H9 (cell line): ENCODE measurements around the gene ARHGAP22. TPM values are rescaled to one million over a fixed set of nuclear protein-coding genes. Genes with fewer than 3 reads are reported as not detected.

Experiments used
- DNase-seq: peaks from one replicate; pipeline ENCODE4 v3.0.0-alpha.2; 2017
- H2AFZ ChIP-seq: one replicate; pipeline ENCODE4 v1.6.1; 2013; ENCODE audit warnings: mild to moderate bottlenecking, low read length, control low read depth, moderate library complexity
- H2AK5ac ChIP-seq: 2 replicates; pipeline ENCODE4 v1.6.1; 2013; ENCODE audit warnings: low read length, control low read depth, mixed read lengths; ENCODE audit not compliant: insufficient read length
- H2BK120ac ChIP-seq: one replicate; pipeline ENCODE4 v1.6.1; 2013; ENCODE audit warnings: low read depth, mild to moderate bottlenecking, low read length, control low read depth, inconsistent platforms; ENCODE audit not compliant: poor library complexity, severe bottlenecking
- H2BK12ac ChIP-seq: 2 replicates; pipeline ENCODE4 v1.6.1; 2013; ENCODE audit warnings: low read length, control low read depth, mixed read lengths, low read depth; ENCODE audit not compliant: insufficient read length
- H2BK15ac ChIP-seq: 2 replicates; pipeline ENCODE4 v1.6.1; 2013; ENCODE audit warnings: low read depth, low read length, control low read depth
- H2BK20ac ChIP-seq: one replicate; pipeline ENCODE4 v1.6.1; 2013; ENCODE audit warnings: low read depth, mild to moderate bottlenecking, low read length, control low read depth, inconsistent platforms; ENCODE audit not compliant: poor library complexity, severe bottlenecking
- H2BK5ac ChIP-seq: 2 replicates; pipeline ENCODE4 v1.6.1; 2013; ENCODE audit warnings: low read length, control low read depth, mixed read lengths; ENCODE audit not compliant: insufficient read length
- H3K14ac ChIP-seq: 2 replicates; pipeline ENCODE4 v1.6.1; 2013; ENCODE audit warnings: low read length, control low read depth; ENCODE audit not compliant: insufficient read depth
- H3K18ac ChIP-seq: 2 replicates; pipeline ENCODE4 v1.6.1; 2013; ENCODE audit warnings: low read depth, mild to moderate bottlenecking, mixed read lengths, low read length, control low read depth; ENCODE audit not compliant: insufficient read length
- H3K23ac ChIP-seq: 2 replicates; pipeline ENCODE4 v1.6.1; 2013; ENCODE audit warnings: low read length, control low read depth, mixed read lengths, low read depth; ENCODE audit not compliant: insufficient read length
- H3K23me2 ChIP-seq: 2 replicates; pipeline ENCODE4 v1.6.1; 2013; ENCODE audit warnings: low read depth, mild to moderate bottlenecking, mixed read lengths, low read length, control low read depth; ENCODE audit not compliant: insufficient read length, poor library complexity, severe bottlenecking
- H3K27ac ChIP-seq: 2 replicates; pipeline ENCODE4 v1.5.1; 2013; ENCODE audit warnings: low read length, control low read depth, mixed read lengths, low read depth; ENCODE audit not compliant: insufficient read length
- H3K27me3 ChIP-seq: 2 replicates; pipeline ENCODE4 v1.6.1; 2013; ENCODE audit warnings: low read length, control low read depth, inconsistent platforms; ENCODE audit not compliant: insufficient read depth
- H3K4ac ChIP-seq: 2 replicates; pipeline ENCODE4 v1.6.1; 2013; ENCODE audit warnings: low read depth, mild to moderate bottlenecking, control low read depth, inconsistent platforms, low read length, moderate library complexity
- H3K4me1 ChIP-seq: 2 replicates; pipeline ENCODE4 v1.6.1; 2013; ENCODE audit warnings: low read length, control low read depth, inconsistent platforms; ENCODE audit not compliant: insufficient read depth
- H3K4me2 ChIP-seq: 2 replicates; pipeline ENCODE4 v1.6.1; 2013; ENCODE audit warnings: low read length, control low read depth, mixed read lengths; ENCODE audit not compliant: insufficient read length, insufficient read depth
- H3K56ac ChIP-seq: 2 replicates; pipeline ENCODE4 v1.6.1; 2013; ENCODE audit warnings: low read depth, mild to moderate bottlenecking, mixed read lengths, low read length, control low read depth; ENCODE audit not compliant: insufficient read length
- H3K79me1 ChIP-seq: 2 replicates; pipeline ENCODE4 v1.6.1; 2013; ENCODE audit warnings: low read depth, mild to moderate bottlenecking, moderate library complexity, low read length, control low read depth, inconsistent platforms; ENCODE audit not compliant: insufficient read depth, poor library complexity, severe bottlenecking
- H3K79me2 ChIP-seq: 2 replicates; pipeline ENCODE4 v1.6.1; 2013; ENCODE audit warnings: low read length, control low read depth, inconsistent platforms; ENCODE audit not compliant: insufficient read depth
- H3K9ac ChIP-seq: 2 replicates; pipeline ENCODE4 v1.6.1; 2013; ENCODE audit warnings: low read length, control low read depth, mixed read lengths; ENCODE audit not compliant: insufficient read length; ENCODE audit errors: extremely low read depth
- H3K9me3 ChIP-seq: one replicate; pipeline ENCODE4 v1.6.1; 2013; ENCODE audit warnings: low read depth, low read length, inconsistent platforms; ENCODE audit not compliant: control insufficient read depth
- H3T11ph ChIP-seq: one replicate; pipeline ENCODE4 v1.6.1; 2013; ENCODE audit warnings: mild to moderate bottlenecking, low read length, control low read depth, inconsistent platforms
- H4K20me1 ChIP-seq: one replicate; pipeline ENCODE4 v1.6.1; 2013; ENCODE audit not compliant: control insufficient read depth, insufficient read length, insufficient read depth
- H4K5ac ChIP-seq: 2 replicates; pipeline ENCODE4 v1.6.1; 2013; ENCODE audit warnings: low read depth, mild to moderate bottlenecking, mixed read lengths, low read length, control low read depth; ENCODE audit not compliant: insufficient read length
- H4K8ac ChIP-seq: replicated peaks from 2 replicates; pipeline ENCODE4 v1.6.1; 2013; ENCODE audit warnings: low read length, control low read depth, mixed read lengths, low read depth; ENCODE audit not compliant: insufficient read length
- H4K91ac ChIP-seq: 2 replicates; pipeline ENCODE4 v1.6.1; 2013; ENCODE audit warnings: low read depth, mild to moderate bottlenecking, moderate library complexity, mixed read lengths, low read length, control low read depth; ENCODE audit not compliant: insufficient read length
- H3K27ac Mint-ChIP-seq, 3 experiments: 2 replicates in 2 of 3; 3 replicates in 1 of 3; pipeline ENCODE4 v1.8.0; 2020 to 2021; ENCODE audit warnings: mixed read lengths in 3 of 3, mild to moderate bottlenecking in 1 of 3, moderate library complexity in 1 of 3
- H3K27me3 Mint-ChIP-seq: 2 replicates; pipeline ENCODE4 v1.8.0; 2021; ENCODE audit warnings: low read depth, mild to moderate bottlenecking, moderate library complexity, mixed read lengths
- H3K36me3 Mint-ChIP-seq, 3 experiments: 2 replicates in 2 of 3; 3 replicates in 1 of 3; pipeline ENCODE4 v1.8.0; 2020 to 2021; ENCODE audit warnings: low read depth in 3 of 3, mixed read lengths in 3 of 3; ENCODE audit not compliant: insufficient read depth in 1 of 3
- H3K4me1 Mint-ChIP-seq, 2 experiments: 2 replicates each; pipeline ENCODE4 v1.8.0; 2020; ENCODE audit warnings: mixed read lengths in 2 of 2
- H3K4me3 Mint-ChIP-seq, 2 experiments: 2 replicates in 1 of 2; 3 replicates in 1 of 2; pipeline ENCODE4 v1.8.0; 2020 to 2021; ENCODE audit warnings: mild to moderate bottlenecking in 2 of 2, mixed read lengths in 2 of 2, moderate library complexity in 1 of 2
- H3K9me3 Mint-ChIP-seq, 2 experiments: 2 replicates in 1 of 2; 3 replicates in 1 of 2; pipeline ENCODE4 v1.8.0; 2020; ENCODE audit warnings: mild to moderate bottlenecking in 2 of 2, mixed read lengths in 2 of 2, moderate library complexity in 1 of 2
- WGBS: extraction: QIAGEN DNeasy Blood & Tissue Kit; methylation state at CpG from one replicate; pipeline ENCODE4 v1.1.7; 2013; ENCODE audit warnings: missing lambda C conversion rate, low lambda C conversion rate, mixed read lengths; ENCODE audit not compliant: insufficient read length; ENCODE audit errors: extremely low coverage; 5-methylcytosine and 5-hydroxymethylcytosine counted together
- total RNA-seq: library from RNA; stranded (reverse); gene quantifications from 2 replicates; pipeline ENCODE4 v1.2.1, GENCODE V29; 2021
- TF ChIP-seq, protein P1 (sequence below): fragments of 200-600 bp; sonication (generic); conservative IDR thresholded peaks from 3 replicates; pipeline ENCODE4 v1.8.0; 2021; ENCODE audit warnings: antibody characterized with exemption, mild to moderate bottlenecking

The ARHGAP22 gene
- total RNA-seq, 1 experiment from 2014 or later, result 7.4 TPM

DNA sequence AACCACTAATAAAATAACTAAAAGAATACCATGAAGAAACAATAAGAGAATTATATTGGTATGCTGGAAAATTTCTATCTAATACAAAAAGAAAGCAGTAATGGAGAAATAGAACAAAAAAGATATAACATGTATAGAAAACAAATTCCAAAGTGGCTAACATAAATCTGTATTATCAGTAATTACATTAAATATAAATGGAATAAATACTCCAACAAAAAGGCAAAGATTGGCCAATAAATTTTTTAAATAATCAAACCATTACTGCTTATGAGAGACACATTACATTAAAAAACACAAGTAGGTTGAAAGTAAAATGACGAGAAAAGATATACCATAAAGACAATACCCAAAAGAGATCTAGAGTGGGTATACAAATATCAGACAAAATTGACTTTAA lies 90.0 kb downstream of the ARHGAP22 start:
- WGBS, result no CpG with 5 or more reads among the region's 1 CpG
- no peak overlapping the region for H3K27ac Mint-ChIP-seq

More for the DNA sequence above, 90.0 kb downstream of the ARHGAP22 start:
- H4K8ac ChIP-seq, result no peak overlapping the region
- no peak overlapping the region for H3K4ac ChIP-seq
- no peak overlapping the region for H2AK5ac ChIP-seq
- H3K14ac ChIP-seq, result no peak overlapping the region
- Mint-ChIP-seq H3K36me3 (peaks cover 5 to 31% (median 13%) of the 10 kb centered on the region in 3 experiments), H3K9me3 (peaks cover 27 to 29% of the 10 kb centered on the region in 2 experiments), H3K27me3 (no peaks in the 10 kb centered on the region; the same call in 1 of the 2 replicates), H3K4me3 (no peak overlapping the region), H3K4me1 (peaks cover 12 to 15% of the 10 kb centered on the region in 2 experiments)
- H3K56ac ChIP-seq, result no peak overlapping the region
- no peak overlapping the region for H4K5ac ChIP-seq
- H3K4me1 ChIP-seq, result no peaks in the 10 kb centered on the region
- DNase-seq, result no peak
- no peak overlapping the region for H3K18ac ChIP-seq
- H3K27me3 ChIP-seq, result no peaks in the 10 kb centered on the region
- H3K9ac ChIP-seq, result no peak overlapping the region
- no peak overlapping the region for H3K27ac ChIP-seq
- H3K23ac ChIP-seq, result no peak overlapping the region
- no peaks in the 10 kb centered on the region for H3K23me2 ChIP-seq
- H2AFZ ChIP-seq, result no peak overlapping the region
- H2BK12ac ChIP-seq, result no peak overlapping the region
- no peak overlapping the region for H2BK5ac ChIP-seq
- H3K4me2 ChIP-seq, result no peak overlapping the region
- no peaks in the 10 kb centered on the region for H3K9me3 ChIP-seq
- H3K79me2 ChIP-seq, result peaks cover 2% of the 10 kb centered on the region; the same call in 1 of the 2 replicates
- no peaks in the 10 kb centered on the region for H4K20me1 ChIP-seq
- no peak overlapping the region for H2BK120ac ChIP-seq
- H4K91ac ChIP-seq, result no peak overlapping the region
- TF ChIP-seq, protein P1, sequence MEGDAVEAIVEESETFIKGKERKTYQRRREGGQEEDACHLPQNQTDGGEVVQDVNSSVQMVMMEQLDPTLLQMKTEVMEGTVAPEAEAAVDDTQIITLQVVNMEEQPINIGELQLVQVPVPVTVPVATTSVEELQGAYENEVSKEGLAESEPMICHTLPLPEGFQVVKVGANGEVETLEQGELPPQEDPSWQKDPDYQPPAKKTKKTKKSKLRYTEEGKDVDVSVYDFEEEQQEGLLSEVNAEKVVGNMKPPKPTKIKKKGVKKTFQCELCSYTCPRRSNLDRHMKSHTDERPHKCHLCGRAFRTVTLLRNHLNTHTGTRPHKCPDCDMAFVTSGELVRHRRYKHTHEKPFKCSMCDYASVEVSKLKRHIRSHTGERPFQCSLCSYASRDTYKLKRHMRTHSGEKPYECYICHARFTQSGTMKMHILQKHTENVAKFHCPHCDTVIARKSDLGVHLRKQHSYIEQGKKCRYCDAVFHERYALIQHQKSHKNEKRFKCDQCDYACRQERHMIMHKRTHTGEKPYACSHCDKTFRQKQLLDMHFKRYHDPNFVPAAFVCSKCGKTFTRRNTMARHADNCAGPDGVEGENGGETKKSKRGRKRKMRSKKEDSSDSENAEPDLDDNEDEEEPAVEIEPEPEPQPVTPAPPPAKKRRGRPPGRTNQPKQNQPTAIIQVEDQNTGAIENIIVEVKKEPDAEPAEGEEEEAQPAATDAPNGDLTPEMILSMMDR, result no peak
- H3K79me1 ChIP-seq, result no peaks in the 10 kb centered on the region
- H3T11ph ChIP-seq, result no peak overlapping the region
- H2BK15ac ChIP-seq, result no peak overlapping the region
- H2BK20ac ChIP-seq, result no peak overlapping the region
